ENCODE measurements around the gene RNF13. TPM values are rescaled to one million over a fixed set of nuclear protein-coding genes. Genes with fewer than 3 reads are reported as not detected.

Gene RNF13
- total RNA-seq = 130 TPM

GRCh38 chr3:149812606-149813366, at the start of gene RNF13:
Gene RNF13 (plus strand): TSS chr3:149813215. CDS start chr3:149846027, 32,812 bp downstream.

DNA sequence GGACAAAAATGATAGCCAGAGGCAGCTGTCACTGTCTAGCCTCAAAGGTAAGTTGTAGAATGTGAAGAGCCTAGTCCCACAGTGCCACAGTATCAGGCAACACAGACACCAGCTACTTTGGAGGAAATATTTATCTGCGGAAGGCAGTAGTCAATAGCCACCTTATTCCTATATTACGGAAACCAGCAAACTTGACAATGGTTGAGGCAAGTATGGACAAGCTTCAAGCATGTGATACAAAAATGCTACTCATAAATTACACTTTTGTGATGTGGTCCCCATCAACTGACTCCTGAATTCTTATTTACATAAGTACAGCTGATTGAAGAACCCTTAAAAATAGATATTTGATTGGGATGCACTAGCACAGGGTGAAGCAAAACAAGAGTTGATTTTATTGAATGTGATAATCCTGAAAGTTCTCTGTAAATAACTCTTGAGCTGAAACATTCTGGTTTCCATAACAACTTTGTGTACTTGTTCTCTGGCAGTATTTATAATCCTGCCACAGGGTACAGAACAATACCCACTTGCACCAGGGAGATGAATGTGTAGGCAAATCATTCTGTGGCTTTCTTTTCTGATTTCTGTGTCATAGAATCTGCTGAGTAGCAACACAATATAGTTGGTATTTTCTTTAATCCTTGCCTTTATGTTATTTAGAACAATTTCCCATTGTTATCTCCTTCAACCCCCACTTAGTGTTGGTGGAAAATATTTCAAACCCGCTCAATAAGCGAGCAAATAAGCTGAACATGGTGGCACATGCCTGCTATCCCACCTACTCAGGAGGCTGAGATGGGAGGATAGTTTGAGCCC, 20.4 kb upstream of the RNF13 start, which contains the start of gene ANKUB1:
ANKUB1 (minus strand) TSS at position 103 of the 819 bp plus-strand sequence. CDS start 188 bp downstream, outside the sequence.

DNA sequence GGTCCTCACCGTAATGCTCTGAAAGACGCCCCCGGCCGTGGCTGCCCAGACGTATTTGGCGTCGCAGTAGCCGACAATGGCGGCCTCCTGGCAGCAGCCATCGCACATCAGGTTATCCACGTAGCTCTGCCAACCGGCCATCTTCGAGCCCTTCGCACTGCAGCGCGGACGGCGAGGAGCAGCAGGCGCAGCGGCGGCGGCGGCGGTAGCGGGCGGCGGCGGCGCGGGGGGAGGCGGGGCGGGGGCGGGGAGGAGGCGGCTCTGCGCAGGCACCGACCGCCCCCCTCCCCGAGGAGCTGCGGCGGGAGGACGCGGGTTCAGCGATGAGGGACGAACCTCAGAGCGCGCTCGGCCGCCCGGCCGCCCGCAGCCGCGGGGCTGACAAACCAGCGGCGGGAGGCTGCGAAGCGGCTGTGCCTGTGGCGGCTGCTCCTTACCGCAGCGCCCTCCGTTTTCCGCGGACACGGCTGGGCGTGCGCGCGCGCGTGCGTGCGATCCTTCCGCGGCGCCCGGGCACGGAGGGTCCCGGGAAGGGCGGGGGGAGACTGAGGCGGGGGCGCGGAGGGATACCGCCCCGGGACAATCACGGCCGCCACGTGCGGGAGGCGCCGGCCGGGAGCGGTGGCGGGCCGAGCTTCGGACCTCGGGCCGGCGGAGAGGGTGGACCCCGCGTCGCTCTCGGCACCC, 157.8 kb downstream of the RNF13 start, which contains the start of gene PFN2:
PFN2 (minus strand) TSS at position 180 of the 687 bp plus-strand sequence; CDS start at position 141, 39 bp downstream.

Other genes with a start within 250 kb of the RNF13 start
- 92.8 TPM for gene WWTR1, start 155.2 kb upstream of the RNF13 start, total RNA-seq
- 55.8 TPM for gene COMMD2, start 60.7 kb upstream of the RNF13 start, total RNA-seq
- not detected for gene ANKUB1, start 20.7 kb upstream of the RNF13 start, total RNA-seq
- gene PFN2, start 157.7 kb downstream of the RNF13 start, total RNA-seq = 222 TPM